ENCODE data around the gene TUBA4A.

TUBA4A gene

DNA sequence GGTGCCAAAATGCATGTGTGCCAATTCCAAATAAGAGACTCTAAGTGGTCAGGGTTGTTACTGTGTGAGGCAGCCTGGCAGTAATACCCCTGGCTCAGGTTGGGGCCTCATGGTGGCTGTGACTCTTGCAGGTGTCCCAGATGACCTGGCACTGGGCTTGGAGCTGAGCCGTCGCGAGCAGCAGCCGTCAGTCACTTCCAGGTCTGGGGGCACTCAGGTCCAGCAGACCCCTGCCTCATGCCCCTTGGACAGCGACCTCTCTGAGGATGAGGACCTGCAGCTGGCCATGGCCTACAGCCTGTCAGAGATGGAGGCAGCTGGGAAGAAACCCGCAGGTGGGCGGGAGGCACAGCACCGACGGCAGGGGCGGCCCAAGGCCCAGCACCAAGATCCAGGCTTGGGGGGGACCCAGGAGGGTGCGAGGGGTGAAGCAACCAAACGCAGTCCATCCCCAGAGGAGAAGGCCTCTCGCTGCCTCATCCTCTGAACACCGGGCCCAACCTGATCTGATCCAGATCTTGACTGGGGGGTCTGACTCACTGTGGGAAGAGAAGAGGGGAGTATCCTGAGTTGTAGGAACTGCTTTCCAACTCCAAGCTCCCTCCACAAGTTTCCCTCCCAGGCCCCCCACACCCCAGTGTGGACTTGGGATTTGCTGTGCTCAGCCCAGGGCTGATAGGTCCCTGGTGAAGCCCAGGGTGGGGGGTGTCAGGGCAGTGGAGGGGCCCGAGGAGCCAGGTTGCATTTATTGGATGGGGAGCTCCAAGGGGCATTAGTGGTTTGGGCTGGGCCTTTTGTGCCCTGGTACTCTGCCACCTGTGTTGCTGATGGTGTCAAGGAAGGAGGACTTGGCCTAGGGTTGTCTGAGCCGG is 31.0 kb upstream of the TUBA4A start:
- POLR2A ChIA-PET = interaction anchor here (1.0 kb wide), 1 partner anchor 113 kb away, joined by 3 read pairs; no protein-coding TSS in a partner anchor
- DNase-seq (ENCODE audit: extremely low spot score) = no peak
- TF ChIP-seq, protein P1, sequence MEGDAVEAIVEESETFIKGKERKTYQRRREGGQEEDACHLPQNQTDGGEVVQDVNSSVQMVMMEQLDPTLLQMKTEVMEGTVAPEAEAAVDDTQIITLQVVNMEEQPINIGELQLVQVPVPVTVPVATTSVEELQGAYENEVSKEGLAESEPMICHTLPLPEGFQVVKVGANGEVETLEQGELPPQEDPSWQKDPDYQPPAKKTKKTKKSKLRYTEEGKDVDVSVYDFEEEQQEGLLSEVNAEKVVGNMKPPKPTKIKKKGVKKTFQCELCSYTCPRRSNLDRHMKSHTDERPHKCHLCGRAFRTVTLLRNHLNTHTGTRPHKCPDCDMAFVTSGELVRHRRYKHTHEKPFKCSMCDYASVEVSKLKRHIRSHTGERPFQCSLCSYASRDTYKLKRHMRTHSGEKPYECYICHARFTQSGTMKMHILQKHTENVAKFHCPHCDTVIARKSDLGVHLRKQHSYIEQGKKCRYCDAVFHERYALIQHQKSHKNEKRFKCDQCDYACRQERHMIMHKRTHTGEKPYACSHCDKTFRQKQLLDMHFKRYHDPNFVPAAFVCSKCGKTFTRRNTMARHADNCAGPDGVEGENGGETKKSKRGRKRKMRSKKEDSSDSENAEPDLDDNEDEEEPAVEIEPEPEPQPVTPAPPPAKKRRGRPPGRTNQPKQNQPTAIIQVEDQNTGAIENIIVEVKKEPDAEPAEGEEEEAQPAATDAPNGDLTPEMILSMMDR (IDR thresholded peaks at IDR 0.05; ENCODE audit: control extremely low read depth, extremely low read depth, low read depth, missing control alignments) = no peak
- CTCF ChIA-PET = interaction anchor here (1.1 to 16.0 kb wide), 5 partner anchors 6 to 305 kb away, joined by 3 to 336 read pairs (median 4); no protein-coding TSS in a partner anchor

DNA sequence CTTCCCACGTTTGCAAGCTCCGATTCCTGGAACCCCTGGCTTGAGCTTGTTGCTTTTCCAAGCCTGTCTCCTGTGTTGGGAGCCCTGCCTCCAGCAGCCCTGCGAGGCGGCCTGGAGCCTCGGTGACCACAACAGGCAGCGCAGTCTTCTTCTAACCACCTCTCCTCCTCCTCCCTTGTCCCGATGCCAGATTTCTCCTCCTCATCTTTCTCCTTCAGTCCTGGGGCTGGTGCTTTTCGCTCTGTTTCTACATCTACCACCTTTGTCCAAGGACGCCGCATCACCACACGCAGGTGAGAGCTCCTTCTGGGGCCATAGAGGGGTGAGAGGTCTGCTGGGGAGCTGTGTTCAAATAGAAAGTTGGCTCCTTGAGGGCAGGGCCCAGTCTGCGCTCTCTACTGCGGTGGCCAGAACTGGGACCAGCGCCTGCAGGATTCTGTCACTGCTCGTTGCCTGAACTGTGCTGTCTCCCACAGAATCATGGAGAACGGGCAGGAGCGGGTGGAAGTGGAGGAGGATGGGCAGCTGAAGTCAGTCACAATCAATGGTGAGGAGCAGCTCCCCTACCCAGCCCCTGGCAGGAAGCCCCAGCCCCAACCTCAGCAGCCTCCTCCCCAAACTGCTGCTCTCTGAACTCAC is 29.3 kb upstream of the TUBA4A start:
- ChIA-PET POLR2A (interaction anchor here (2.0 kb wide), 1 partner anchor 29 kb away, joined by 8 read pairs; the partner anchor contains the start of gene TUBA4A), CTCF (interaction anchor here (0.9 to 16.0 kb wide), 5 partner anchors 8 to 123 kb away, joined by 3 to 336 read pairs (median 6); partner anchors contain the start of gene SLC23A3)
- no peak for DNase-seq (ENCODE audit: extremely low spot score)
- TF ChIP-seq, protein P1 (IDR thresholded peaks at IDR 0.05; ENCODE audit: control extremely low read depth, extremely low read depth, low read depth, missing control alignments) = no peak

DNA sequence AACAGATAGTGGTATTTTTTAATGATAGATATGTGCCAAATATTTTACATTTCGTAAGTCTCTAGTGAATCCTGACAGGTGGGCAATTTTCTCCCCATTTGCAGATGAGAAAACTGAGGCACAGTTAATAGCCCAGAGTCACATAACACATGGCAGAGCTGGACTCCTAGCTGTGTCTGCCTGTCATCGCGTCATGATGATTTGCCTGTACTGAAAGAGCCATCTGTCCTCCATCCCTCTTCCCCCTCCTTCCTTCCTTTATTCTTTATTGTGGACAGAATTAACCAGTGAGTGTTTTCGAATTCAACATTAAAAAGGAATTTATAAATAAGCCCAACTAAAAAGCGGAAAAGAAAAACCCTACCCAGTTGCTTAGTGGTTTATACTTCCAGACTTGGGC is 28.7 kb upstream of the TUBA4A start:
- TF ChIP-seq, protein P1 (IDR thresholded peaks at IDR 0.05; ENCODE audit: control extremely low read depth, extremely low read depth, low read depth, missing control alignments) = no peak
- no peak for DNase-seq (ENCODE audit: extremely low spot score)
- ChIA-PET POLR2A (interaction anchor here (2.0 to 2.2 kb wide), 2 partner anchors 12 to 28 kb away, joined by 5 to 8 read pairs; partner anchors contain the start of gene TUBA4A), CTCF (interaction anchor here (1.2 to 16.0 kb wide), 5 partner anchors 9 to 123 kb away, joined by 3 to 336 read pairs (median 6); partner anchors contain the start of gene SLC23A3)

DNA sequence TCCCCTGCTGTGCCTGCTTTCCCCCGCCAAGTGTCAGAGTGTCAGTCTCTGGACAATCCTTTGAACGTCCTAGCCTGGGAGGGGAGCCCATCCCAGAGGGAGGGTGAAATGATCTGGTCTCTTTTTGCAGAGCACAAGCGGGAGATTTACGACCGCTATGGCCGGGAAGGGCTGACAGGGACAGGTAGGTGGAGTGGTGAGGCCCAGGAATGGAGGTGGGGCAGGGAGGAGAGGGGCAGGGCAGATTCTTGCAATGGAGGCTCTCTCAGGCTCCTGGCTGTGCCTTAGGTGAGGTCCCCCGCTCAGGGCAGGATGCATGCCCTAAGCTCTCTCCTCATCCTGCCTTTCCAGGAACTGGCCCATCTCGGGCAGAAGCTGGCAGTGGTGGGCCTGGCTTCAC is 27.9 kb upstream of the TUBA4A start:
- TF ChIP-seq, protein P1 (IDR thresholded peaks at IDR 0.05; ENCODE audit: control extremely low read depth, extremely low read depth, low read depth, missing control alignments) = no peak
- CTCF ChIA-PET = interaction anchor here (1.2 to 16.0 kb wide), 7 partner anchors 9 to 122 kb away, joined by 3 to 336 read pairs (median 4); partner anchors contain the start of genes DNPEP and SLC23A3
- DNase-seq (ENCODE audit: extremely low spot score) = no peak
- POLR2A ChIA-PET = interaction anchor here (1.3 to 2.2 kb wide), 3 partner anchors 10 to 27 kb away, joined by 3 to 8 read pairs (median 5); partner anchors contain the start of gene TUBA4A

DNA sequence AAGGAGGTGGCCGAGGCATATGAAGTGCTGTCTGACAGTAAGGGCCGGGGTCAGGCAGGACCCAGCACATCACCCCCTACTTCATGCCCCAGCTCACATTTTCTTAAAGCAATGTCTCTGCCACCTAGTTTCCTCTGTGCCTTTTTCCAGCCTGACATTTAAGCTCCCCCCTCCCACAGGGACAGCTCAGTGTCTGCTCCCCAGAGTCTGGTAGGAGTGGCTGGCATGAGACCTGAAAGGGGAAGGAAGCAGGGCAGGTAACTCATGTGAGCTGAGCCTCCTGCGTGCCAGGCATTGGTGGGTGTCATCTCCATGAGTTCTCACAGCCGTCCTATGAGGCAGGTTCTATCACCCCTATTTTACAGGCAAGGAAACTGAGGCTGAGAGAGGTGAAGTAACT is 26.9 kb upstream of the TUBA4A start:
- no peak for DNase-seq (ENCODE audit: extremely low spot score)
- TF ChIP-seq, protein P1 (IDR thresholded peaks at IDR 0.05; ENCODE audit: control extremely low read depth, extremely low read depth, low read depth, missing control alignments) = no peak
- ChIA-PET CTCF (interaction anchor here (0.8 to 16.0 kb wide), 10 partner anchors 10 to 300 kb away, joined by 3 to 336 read pairs (median 3); partner anchors contain the start of genes CNPPD1, DNPEP and SLC23A3), POLR2A (interaction anchor here (0.6 to 2.2 kb wide), 4 partner anchors 11 to 81 kb away, joined by 3 to 5 read pairs (median 4); no protein-coding TSS in a partner anchor)
